ENCODE measurements around the gene HHIPL1. TPM values are rescaled to one million over a fixed set of nuclear protein-coding genes. Genes with fewer than 3 reads are reported as not detected.

HHIPL1 gene
- total RNA-seq, 1 donor from 2014 or later, result 0.32 TPM

DNA sequence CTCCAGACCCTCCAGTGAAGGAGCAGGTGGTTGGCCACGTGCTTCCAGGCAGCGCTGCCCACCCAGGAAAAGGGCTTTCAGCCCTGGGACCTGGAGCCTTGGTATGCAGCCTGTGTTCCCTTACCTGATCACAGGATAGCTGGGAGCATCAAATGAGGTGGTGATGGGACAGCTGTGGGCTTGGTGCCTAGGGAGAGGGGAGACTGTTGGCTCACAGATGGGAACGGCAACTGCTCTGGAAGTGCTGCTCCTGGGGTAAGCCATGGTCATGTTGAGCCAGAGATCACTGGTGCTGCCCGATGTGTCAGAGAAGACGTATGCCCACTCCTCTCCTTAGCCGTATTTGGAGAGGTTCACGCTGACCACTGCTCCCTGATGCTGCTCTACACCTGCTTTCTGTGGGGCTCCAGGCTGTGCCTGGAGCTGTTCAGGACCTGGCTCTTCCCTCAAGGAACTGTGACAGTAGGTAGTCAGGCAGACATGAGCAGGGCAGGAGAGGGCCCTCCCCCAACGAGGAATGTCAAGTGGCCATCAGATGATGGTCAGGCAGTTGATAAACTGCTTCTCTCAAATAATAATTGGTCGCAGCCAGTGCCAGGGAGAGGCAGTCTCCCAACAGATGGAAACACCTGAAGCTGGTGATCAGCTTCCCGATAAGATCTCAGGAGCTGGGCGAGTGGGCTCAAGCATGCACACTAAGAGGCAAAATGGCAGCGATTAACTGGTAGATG, 36.3 kb downstream of the HHIPL1 start:
- no peaks in the 10 kb centered on the region for H3K9me3 ChIP-seq (ENCODE audit: low read depth)
- DNase-seq (ENCODE audit: low spot score), result no peak
- Mint-ChIP-seq H3K4me1 (peaks cover 27% of the 10 kb centered on the region), H3K36me3 (peaks cover 5% of the 10 kb centered on the region), H3K9me3 (peaks cover 12% of the 10 kb centered on the region), H3K27me3 (ENCODE audit: insufficient read depth, low read depth) (peaks cover 4% of the 10 kb centered on the region), H3K27ac (peak overlapping the region; percentile 46), H3K4me3 (peak overlapping the region; percentile 55)
- H3K9ac ChIP-seq, result no peak overlapping the region
- H3K36me3 ChIP-seq, result no peaks in the 10 kb centered on the region
- no peaks in the 10 kb centered on the region for H3K27me3 ChIP-seq
- no peaks in the 10 kb centered on the region for H4K20me1 ChIP-seq (ENCODE audit: low read depth)
- H3F3A ChIP-seq (ENCODE audit: low read depth), result peaks cover 16% of the 10 kb centered on the region
- no peak overlapping the region for H3K4me2 ChIP-seq
- H3K27ac ChIP-seq, result no peak overlapping the region
- TF ChIP-seq CTCF (IDR thresholded peaks at IDR 0.05) (no peak), EZH2phosphoT487 (IDR thresholded peaks at IDR 0.05) (no peak), EZH2 (IDR thresholded peaks at IDR 0.05) (no peak)
- peaks cover 4% of the 10 kb centered on the region for H3K4me1 ChIP-seq
- H3K79me2 ChIP-seq (ENCODE audit: low read depth), result no peaks in the 10 kb centered on the region
- no peak overlapping the region for H3K4me3 ChIP-seq
- no peak overlapping the region for H2AFZ ChIP-seq (replicated peaks)

DNA sequence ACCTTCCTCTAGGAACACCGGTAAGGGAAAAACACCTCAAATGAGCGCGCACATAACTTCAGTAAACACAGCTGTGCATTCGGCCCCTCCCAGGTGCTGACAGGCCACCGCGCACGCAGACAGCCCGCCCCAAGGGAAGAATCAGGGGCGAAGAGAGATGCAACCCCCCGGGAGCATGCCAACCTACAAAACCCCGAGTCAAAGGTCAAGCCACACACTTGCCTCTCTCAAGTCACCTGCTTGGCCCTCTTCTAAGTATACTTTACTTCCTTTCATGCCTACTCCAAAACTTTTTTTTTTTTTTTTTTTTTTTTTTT, 36.9 kb downstream of the HHIPL1 start:
- Histone ChIP-seq H3K27ac (no peak overlapping the region), H3K4me3 (no peak overlapping the region), H3K9me3 (ENCODE audit: low read depth) (no peaks in the 10 kb centered on the region), H4K20me1 (ENCODE audit: low read depth) (no peaks in the 10 kb centered on the region), H3K4me1 (peaks cover 4% of the 10 kb centered on the region), H3K79me2 (ENCODE audit: low read depth) (no peaks in the 10 kb centered on the region), H2AFZ (replicated peaks) (no peak overlapping the region), H3F3A (ENCODE audit: low read depth) (peaks cover 16% of the 10 kb centered on the region), H3K36me3 (no peaks in the 10 kb centered on the region), H3K27me3 (no peaks in the 10 kb centered on the region), H3K9ac (no peak overlapping the region), H3K4me2 (no peak overlapping the region)
- Mint-ChIP-seq H3K4me3 (peak overlapping the region; percentile 55), H3K4me1 (peaks cover 31% of the 10 kb centered on the region), H3K27me3 (ENCODE audit: insufficient read depth, low read depth) (peaks cover 4% of the 10 kb centered on the region), H3K27ac (peak overlapping the region; percentile 29), H3K36me3 (peaks cover 5% of the 10 kb centered on the region), H3K9me3 (peaks cover 12% of the 10 kb centered on the region)
- TF ChIP-seq EZH2phosphoT487 (IDR thresholded peaks at IDR 0.05) (no peak), CTCF (IDR thresholded peaks at IDR 0.05) (no peak), EZH2 (IDR thresholded peaks at IDR 0.05) (no peak)
- DNase-seq (ENCODE audit: low spot score), result no peak

GRCh38 chr14:99682809-99683618, 38.1 kb downstream of the HHIPL1 start:
- peaks cover 5% of the 10 kb centered on the region for H3K36me3 Mint-ChIP-seq
- Histone ChIP-seq H3K4me3 (peak overlapping the region; percentile 98), H3K36me3 (no peaks in the 10 kb centered on the region), H3K79me2 (ENCODE audit: low read depth) (no peaks in the 10 kb centered on the region), H4K20me1 (ENCODE audit: low read depth) (no peaks in the 10 kb centered on the region), H3F3A (ENCODE audit: low read depth) (peaks cover 16% of the 10 kb centered on the region), H3K27me3 (no peaks in the 10 kb centered on the region), H2AFZ (replicated peaks) (peak overlapping the region; percentile 97), H3K9me3 (ENCODE audit: low read depth) (no peaks in the 10 kb centered on the region), H3K4me2 (peak overlapping the region; percentile 98), H3K4me1 (peaks cover 4% of the 10 kb centered on the region), H3K9ac (peak overlapping the region; percentile 72), H3K27ac (no peak overlapping the region)
- TF ChIP-seq EZH2 (IDR thresholded peaks at IDR 0.05) (no peak), CTCF (IDR thresholded peaks at IDR 0.05) (peak; percentile 98), EZH2phosphoT487 (IDR thresholded peaks at IDR 0.05) (no peak)
- H3K27me3 Mint-ChIP-seq (ENCODE audit: insufficient read depth, low read depth), result peaks cover 7% of the 10 kb centered on the region
- peaks cover 33% of the 10 kb centered on the region for H3K4me1 Mint-ChIP-seq
- DNase-seq (ENCODE audit: low spot score), result peak; percentile 92
- H3K9me3 Mint-ChIP-seq, result peaks cover 10% of the 10 kb centered on the region
- peak overlapping the region; percentile 85 for H3K27ac Mint-ChIP-seq
- H3K4me3 Mint-ChIP-seq, result peak overlapping the region; percentile 93
